Lung microvascular endothelial cell (primary cell): ENCODE results near the gene FAM98A. TPM values are rescaled to one million over a fixed set of nuclear protein-coding genes. Genes with fewer than 3 reads are reported as not detected.

Experiments
- DNase-seq, 2 donors: peaks; one replicate each; pipeline versions ENCODE4 v3.0.0 to v3.0.0-alpha.2; 2010; ENCODE audit warnings: low read depth in 2 of 2
- total RNA-seq: library from RNA; depleted of rRNA; stranded (reverse); fragments of >200 nt; gene quantifications from 2 replicates; pipeline ENCODE4 v1.2.1, GENCODE V29; 2014

FAM98A gene
- 12.9 and 15.5 TPM in 2 replicates for total RNA-seq

DNA sequence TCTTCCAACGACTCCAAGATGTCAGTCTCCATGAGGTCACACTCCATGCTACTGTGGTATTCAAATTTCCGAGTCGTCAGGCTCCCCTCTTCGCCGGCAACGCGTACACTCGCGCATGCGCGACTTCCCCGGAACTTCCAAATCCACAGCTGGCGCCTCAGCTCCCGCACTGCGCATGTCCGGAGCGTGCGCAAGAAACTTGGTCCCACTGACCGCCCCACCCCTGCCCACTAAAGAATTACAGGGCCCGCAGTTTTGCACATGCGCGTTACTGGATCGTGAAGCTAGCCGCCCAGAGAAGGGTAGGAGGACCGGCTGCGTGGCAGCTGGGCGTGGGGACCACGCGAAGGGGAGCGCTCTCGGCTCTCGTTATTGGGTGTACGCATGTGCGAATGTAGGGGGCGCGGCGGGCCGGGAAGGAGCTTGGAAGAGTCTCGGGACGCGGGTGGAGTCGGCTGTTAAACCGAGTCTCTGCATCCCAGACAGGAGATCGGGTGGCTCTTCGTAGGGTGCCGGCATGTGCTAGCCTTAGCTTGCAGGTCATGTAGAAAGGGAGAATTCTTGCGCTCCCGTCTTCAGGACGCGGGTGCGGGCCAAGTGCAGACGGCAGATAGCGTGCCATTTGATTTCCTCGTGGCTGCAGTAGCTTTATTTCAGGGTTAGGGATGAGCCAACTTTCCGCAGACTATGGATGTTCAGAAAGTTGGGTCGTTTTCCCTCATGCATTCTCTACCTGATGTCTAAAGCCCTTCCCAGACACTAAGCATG, at the start of gene FAM98A:
Gene FAM98A, minus strand, starts transcription at position 125 of the 768 bp plus-strand sequence. Its CDS starts 78 bp downstream, at position 47.
- peak; percentile 99 for DNase-seq

- no peak for DNase-seq
Measured at GRCh38 chr2:33645861-33646260, 46.8 kb upstream of the FAM98A start.

GRCh38 chr2:33644215-33644614, 45.1 kb upstream of the FAM98A start:
- DNase-seq, result no peak

GRCh38 chr2:33636001-33636400, 36.9 kb upstream of the FAM98A start:
- DNase-seq, result no peak

DNA sequence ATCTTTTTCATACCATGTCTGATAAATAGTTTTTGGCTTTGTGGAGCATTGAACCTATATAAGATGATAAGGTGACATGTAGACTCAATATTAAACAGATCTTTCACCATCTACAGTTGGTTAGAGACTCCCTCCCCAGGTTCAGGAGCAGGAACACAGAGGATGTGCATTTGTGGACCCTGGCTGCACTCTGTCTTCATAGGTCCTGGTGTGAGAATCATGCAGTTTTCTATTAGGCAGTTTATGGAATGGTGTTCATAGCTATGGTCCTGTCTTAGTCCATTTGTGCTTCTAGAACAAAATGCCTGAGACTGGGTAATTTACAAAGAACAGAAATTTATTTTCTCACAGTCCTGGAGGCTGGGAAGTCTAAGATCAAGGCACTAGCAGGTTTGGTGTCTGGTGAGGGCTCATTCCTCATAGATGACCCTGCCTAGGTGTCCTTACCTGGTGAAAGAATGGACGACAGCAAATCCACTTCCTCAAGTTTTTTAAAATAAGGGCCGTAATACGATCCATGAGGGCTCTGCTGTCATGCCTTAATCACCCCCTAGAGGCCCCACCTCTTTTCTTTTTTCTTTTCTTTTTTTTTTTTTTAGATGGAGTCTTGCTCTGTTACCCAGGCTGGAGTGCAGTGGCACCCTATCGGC, 35.3 kb upstream of the FAM98A start:
- no peak for DNase-seq

- DNase-seq, result no peak
Measured at GRCh38 chr2:33633315-33633714, 34.2 kb upstream of the FAM98A start.

GRCh38 chr2:33632831-33633230, 33.7 kb upstream of the FAM98A start:
- DNase-seq, result no peak

DNA sequence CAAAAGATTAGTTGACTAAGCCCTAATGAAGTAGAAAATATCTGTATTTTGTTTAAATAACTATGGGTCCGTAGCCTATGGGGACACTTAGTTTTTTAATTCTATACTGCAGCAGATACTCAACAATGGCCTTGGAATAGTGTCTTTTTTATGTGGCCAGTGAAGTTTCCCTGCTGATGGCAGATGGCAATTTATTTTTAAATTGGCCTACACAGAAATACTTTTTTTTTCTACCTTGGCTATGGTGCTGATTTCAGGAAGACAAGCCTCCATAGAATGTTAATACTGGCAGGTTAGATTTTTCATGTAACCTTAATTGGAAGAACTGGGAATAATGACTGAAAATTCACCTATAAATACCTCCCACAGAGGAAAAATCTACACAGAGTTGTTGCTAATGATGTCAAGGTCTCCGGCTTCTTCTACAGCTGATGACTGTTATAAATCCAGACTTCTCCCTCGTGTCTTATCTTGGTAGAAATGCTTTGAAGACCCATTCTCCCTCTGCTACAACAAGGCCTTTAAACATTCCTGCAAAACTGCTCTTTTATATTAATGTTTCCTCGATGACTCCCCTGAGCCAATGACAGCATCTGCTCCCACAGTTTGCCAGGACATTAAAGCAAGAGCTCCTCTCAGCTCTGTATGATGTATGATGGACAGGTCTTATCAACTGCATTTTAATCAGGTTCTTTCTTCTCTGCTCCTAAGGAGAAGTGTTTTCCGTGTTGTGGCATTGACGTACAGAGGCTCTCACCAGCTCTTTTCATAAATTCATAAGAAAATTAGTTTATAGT, 29.1 kb upstream of the FAM98A start:
- no peak for DNase-seq

GRCh38 chr2:33619028-33619427, 19.9 kb upstream of the FAM98A start:
- no peak for DNase-seq

- DNase-seq, result no peak
Measured at GRCh38 chr2:33617989-33618388, 18.9 kb upstream of the FAM98A start.

DNA sequence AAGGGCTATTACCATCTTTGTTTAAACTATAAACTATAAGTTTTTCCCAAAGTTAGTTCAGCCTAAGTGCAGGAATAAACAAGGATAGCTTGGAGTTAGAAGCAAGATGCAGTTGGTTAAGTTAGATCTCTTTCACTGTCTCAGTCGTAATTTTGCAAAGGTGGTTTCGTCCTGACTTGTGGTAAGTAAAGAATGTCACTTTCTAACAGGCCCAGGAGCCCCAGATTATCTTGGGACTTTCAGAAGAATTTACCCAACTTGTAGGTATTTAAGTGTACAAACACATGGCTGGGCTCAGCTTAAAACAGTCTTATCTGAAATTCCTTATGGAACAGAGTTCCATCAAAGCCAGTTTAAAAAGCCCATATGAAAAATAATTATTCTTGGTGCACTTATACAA, 18.3 kb upstream of the FAM98A start:
- no peak for DNase-seq

DNA sequence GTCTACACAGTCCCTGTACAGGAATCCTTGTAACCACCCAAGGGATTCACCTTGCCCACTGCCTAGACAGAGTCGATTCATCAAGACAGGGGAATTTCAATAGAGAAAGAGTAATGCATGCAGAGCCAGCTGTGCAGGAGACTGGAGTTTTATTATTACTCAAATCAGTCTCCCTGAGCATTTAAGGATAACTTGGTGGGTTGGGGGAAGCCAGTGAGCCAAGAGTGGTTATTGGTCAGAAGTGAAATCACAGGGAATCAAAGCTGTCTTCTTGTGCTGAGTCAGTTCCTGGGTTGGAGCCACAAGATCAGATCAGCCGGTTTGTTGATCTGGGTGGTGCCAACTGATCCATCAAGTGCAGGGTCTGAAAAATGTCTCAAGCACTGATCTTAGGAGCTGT, 17.8 kb upstream of the FAM98A start:
- peak in 1 of 2 donors; percentile 13 for DNase-seq

- no peak for DNase-seq
Measured at GRCh38 chr2:33614190-33614589, 15.1 kb upstream of the FAM98A start.

DNA sequence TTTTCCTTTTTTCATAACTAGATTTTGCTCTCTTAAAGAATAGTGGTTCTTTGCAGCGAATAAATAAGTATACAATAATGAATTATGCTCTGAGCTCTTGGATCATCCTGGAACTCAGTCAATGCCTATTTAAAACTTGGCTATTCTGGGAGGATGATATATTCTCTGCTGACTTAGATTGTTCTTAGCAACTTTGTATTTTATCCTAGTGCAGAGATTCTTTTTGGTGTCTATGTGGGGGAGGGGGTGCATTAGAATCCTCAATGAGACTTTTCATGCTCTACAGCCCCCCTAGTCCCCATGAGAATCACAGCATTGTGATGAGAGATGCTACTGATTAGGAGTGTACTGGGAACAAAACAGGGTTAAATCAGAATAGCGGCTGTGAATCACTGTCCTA, 8.8 kb upstream of the FAM98A start:
- DNase-seq, result no peak

DNA sequence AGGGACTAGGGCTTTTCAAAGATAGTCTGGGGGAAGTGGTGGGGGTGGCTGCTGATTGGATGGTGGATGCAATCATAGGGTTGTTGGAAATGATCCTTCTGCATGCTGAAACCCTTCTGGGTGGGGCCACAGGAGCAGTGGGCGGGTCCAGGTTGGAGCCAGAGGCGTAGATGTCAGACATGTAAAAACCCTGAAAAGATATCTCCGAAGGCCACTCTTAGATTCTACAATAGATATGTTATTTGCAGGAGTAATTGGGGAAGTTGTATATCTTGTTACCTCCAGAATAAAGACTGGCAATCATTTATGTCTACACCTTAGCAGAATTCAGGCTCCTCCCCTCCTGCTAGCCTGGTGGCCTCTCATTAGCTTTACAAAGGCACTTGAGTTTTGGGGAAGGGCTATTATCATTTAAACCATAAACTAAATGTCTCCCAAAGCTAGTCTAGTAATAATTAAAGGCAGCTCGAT, 8.2 kb upstream of the FAM98A start:
- DNase-seq, result no peak

- no peak for DNase-seq
Measured at GRCh38 chr2:33606622-33607021, 7.5 kb upstream of the FAM98A start.

DNA sequence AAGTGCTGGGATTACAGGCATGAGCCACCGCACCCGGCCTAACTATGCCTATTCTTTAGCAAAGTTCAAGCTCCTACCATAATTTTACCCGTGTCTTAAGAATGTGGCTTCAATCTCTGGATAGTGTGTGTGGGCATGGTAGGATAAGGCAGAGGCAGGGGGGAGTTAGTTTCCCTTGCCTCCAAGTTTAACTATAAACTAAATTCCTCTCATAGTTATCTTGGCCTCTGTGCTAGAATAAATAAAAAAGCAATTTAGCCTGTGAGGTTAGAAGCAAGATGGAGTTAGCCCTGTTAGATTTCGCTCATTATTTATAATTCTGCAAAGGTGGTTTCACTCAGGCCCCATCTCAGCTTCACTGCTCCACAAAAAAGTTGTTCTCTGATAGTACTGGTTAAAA, 7.0 kb upstream of the FAM98A start:
- DNase-seq, result no peak

- DNase-seq, result no peak
Measured at GRCh38 chr2:33605056-33605455, 6.0 kb upstream of the FAM98A start.

DNA sequence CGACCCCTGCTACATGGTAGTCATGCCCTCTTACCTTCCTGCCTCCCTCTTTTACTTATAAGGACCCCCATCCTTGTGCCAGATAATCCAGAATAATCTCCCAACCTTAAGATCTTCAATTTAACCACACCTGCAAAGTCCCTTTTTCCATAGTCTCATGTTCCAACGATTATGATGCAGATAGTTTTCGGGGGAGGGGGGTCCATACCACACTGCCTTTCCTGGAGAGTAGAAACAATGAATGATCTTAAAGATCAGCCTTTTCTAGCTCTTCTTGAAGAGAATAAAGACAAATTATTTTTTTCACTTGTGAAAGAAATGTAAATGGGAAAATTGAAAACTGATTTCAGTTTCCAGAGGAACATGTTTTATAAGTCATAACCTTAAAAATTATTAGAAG, 4.3 kb upstream of the FAM98A start:
- no peak for DNase-seq

DNA sequence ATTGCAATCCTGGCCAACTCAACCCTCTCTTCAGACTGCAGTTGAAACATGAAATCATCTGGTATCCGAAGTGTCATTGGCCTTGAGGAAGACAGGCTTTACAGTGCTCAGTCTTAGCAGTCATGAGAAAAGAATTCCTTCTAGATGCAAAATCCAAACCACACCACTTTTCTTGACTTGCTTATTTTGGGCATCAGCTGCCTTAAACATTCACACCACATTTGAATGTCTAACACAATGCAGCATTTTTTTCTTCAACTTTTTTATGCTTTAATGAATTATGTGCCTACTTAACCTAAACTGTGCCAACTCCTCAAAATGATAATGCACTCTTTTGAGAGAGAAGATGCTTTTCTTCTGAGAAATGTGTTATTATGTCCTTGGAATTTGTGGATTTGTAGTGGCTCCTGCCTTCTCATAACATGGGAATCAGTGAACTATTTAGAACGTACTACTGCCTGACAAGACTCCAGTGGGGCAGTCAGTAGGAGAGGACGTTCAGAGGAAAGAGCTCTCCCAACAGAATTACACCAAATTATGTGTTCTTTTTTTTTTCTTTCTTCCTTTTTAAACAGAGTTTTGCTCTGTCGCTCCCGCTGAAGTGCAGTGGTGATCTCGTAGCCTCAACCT, 3.2 kb upstream of the FAM98A start:
- no peak for DNase-seq

DNA sequence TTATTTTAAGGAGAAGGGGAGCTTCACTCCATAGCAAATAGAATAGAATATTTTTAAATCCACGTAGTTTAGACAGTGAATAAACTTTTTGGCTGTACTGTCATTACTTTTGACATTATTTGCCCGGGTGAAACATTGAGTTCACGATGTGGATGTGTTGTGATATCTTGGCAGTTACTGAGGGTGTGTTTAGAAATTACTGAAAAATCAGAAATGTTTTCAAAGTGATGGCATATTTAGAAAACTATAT, 769 bp upstream of the FAM98A start:
- no peak for DNase-seq

GRCh38 chr2:33598561-33599174, 431 bp downstream of the FAM98A start:
- peak; percentile 52 to 64 for DNase-seq
